M059J (cell line): Measurements from ENCODE around the gene MAGEC1. TPM values are rescaled to one million over a fixed set of nuclear protein-coding genes. Genes with fewer than 3 reads are reported as not detected.

Source experiments
- total RNA-seq: library from RNA; depleted of rRNA; stranded (reverse); fragments of >200 nt; shearing (Covaris generic); gene quantifications from 2 replicates; pipeline ENCODE4 v1.2.3, GENCODE V29; 2014; rRNA removed

Gene MAGEC1
- total RNA-seq, 1 experiment from 2014 or later: 2.0 TPM

Other genes starting within 250 kb of the MAGEC1 start
- gene SPANXD, start 205.2 kb upstream of the MAGEC1 start, total RNA-seq: 175 and 210 TPM in 2 replicates
- gene MAGEC3, start 65.6 kb upstream of the MAGEC1 start, total RNA-seq: 0.57 and 0.76 TPM in 2 replicates